Caco-2 (cell line): Measurements from ENCODE around the gene FAM107B. TPM values are rescaled to one million over a fixed set of nuclear protein-coding genes. Genes with fewer than 3 reads are reported as not detected.

ENCODE experiments used
- BruUV-seq: library from RNA; stranded (reverse); fragments of 400-500 nt; replicated peaks from 2 replicates; lab custom pipeline; 2021; lab: Mats Ljungman, UMichigan
- CTCF ChIA-PET: fragments of 300-600 bp; sonication (Branson Sonifier 250); formaldehyde crosslinking; loops from one replicate; lab custom pipeline; 2022; ENCODE audit warnings: antibody characterized with exemption; lab: Charles Lee
- POLR2A ChIA-PET: fragments of 300-600 bp; sonication (Branson Sonifier 250); formaldehyde crosslinking; loops from one replicate; lab custom pipeline; 2022; ENCODE audit warnings: antibody characterized with exemption; lab: Charles Lee
- DNase-seq, 2 experiments: peaks; one replicate each; pipeline versions ENCODE4 v3.0.0 to v3.0.0-alpha.2; 2020 to 2022
- H3K27me3 ChIP-seq: replicated peaks from 2 replicates; pipeline ENCODE4 v1.6.0; 2011; ENCODE audit warnings: low read length; ENCODE audit not compliant: control insufficient read depth, insufficient read depth
- H3K36me3 ChIP-seq: 2 replicates; pipeline ENCODE4 v1.5.1; 2011; ENCODE audit warnings: low read length; ENCODE audit not compliant: control insufficient read depth, insufficient read depth
- H3K4me1 ChIP-seq: fragments of 250-450 bp; sonication (Bioruptor Pico); 2 replicates; pipeline ENCODE4 v1.5.1; 2020; ENCODE audit warnings: mild to moderate bottlenecking
- H3K4me3 ChIP-seq: 2 replicates; pipeline ENCODE4 v1.5.1; 2011; ENCODE audit warnings: low read depth, mild to moderate bottlenecking, control low read depth, low read length
- H3K9me3 ChIP-seq: fragments of 250-450 bp; sonication (Bioruptor Pico); 2 replicates; pipeline ENCODE4 v1.5.1; 2020; ENCODE audit warnings: mild to moderate bottlenecking, moderate library complexity
- H3K27ac Mint-ChIP-seq: one replicate; pipeline ENCODE4 v1.8.0; 2022; ENCODE audit warnings: mixed read lengths; ENCODE audit not compliant: unreplicated experiment
- H3K27me3 Mint-ChIP-seq: one replicate; pipeline ENCODE4 v1.8.0; 2022; ENCODE audit warnings: mixed read lengths; ENCODE audit not compliant: insufficient read depth, unreplicated experiment
- H3K36me3 Mint-ChIP-seq: one replicate; pipeline ENCODE4 v1.8.0; 2022; ENCODE audit warnings: mild to moderate bottlenecking, mixed read lengths; ENCODE audit not compliant: insufficient read depth, unreplicated experiment
- H3K4me1 Mint-ChIP-seq: one replicate; pipeline ENCODE4 v1.8.0; 2022; ENCODE audit warnings: low read depth, mixed read lengths; ENCODE audit not compliant: unreplicated experiment
- H3K4me3 Mint-ChIP-seq: one replicate; pipeline ENCODE4 v1.8.0; 2022; ENCODE audit warnings: mild to moderate bottlenecking, moderate library complexity, mixed read lengths; ENCODE audit not compliant: unreplicated experiment
- H3K9me3 Mint-ChIP-seq: one replicate; pipeline ENCODE4 v1.8.0; 2022; ENCODE audit warnings: mixed read lengths; ENCODE audit not compliant: unreplicated experiment
- CTCF ChIP-seq, 2 experiments: fragments of 200-600 bp in 1 of 2; IDR thresholded peaks; 1 replicate in 1 of 2; 2 replicates in 1 of 2; pipeline versions ENCODE4 v1.5.1 to v1.8.0; 2011 to 2022; ENCODE audit warnings: antibody characterized with exemption in 1 of 2, control low read depth in 1 of 2, inconsistent platforms in 1 of 2, low read depth in 1 of 2, low read length in 1 of 2, mild to moderate bottlenecking in 1 of 2, moderate library complexity in 1 of 2; ENCODE audit not compliant: insufficient read depth in 1 of 2, severe bottlenecking in 1 of 2, unreplicated experiment in 1 of 2
- intact Hi-C: fragments of 100-400 bp; cut with micrococcal nuclease; formaldehyde crosslinking; loops from one replicate; pipeline ENCODE4 v1.10.0; 2022; ENCODE audit not compliant: unreplicated experiment
- total RNA-seq: library from RNA; stranded (reverse); gene quantifications from 2 replicates; pipeline ENCODE4 v1.2.3, GENCODE V29; 2022

Gene FAM107B
- total RNA-seq, 1 experiment from 2014 or later: 206 TPM

GRCh38 chr10:14678637-14679036 is 96.1 kb downstream of the FAM107B start:
- TF ChIP-seq CTCF (IDR thresholded peaks at IDR 0.05; ENCODE audit: insufficient read depth in 1 of 2, low read depth in 1 of 2, low read length in 1 of 2, severe bottlenecking in 1 of 2, unreplicated experiment in 1 of 2): no peak
- no peaks in the 10 kb centered on the region for H3K9me3 ChIP-seq
- H3K27me3 ChIP-seq: no peaks in the 10 kb centered on the region
- peaks cover 19% of the 10 kb centered on the region for H3K4me1 ChIP-seq
- intact Hi-C loops: no loop called here
- DNase-seq: no peak
- Mint-ChIP-seq H3K9me3 (no peaks in the 10 kb centered on the region), H3K4me1 (peaks cover 35% of the 10 kb centered on the region), H3K27ac (no peak overlapping the region), H3K36me3 (peaks cover 11% of the 10 kb centered on the region), H3K4me3 (no peak overlapping the region), H3K27me3 (no peaks in the 10 kb centered on the region)
- CTCF ChIA-PET: no interaction called here
- H3K36me3 ChIP-seq: no peaks in the 10 kb centered on the region
- POLR2A ChIA-PET: no interaction called here
- no peak overlapping the region for H3K4me3 ChIP-seq
- BruUV-seq: no TSS peak

- peaks cover 31% of the 10 kb centered on the region for H3K4me1 ChIP-seq
These were observed 98.0 kb downstream of the FAM107B start for GRCh38 chr10:14676732-14677131.

GRCh38 chr10:14674376-14675050 is 100.2 kb downstream of the FAM107B start:
- Mint-ChIP-seq H3K36me3 (peaks cover 5% of the 10 kb centered on the region), H3K4me3 (peak overlapping the region; percentile 63), H3K4me1 (peaks cover 51% of the 10 kb centered on the region), H3K27ac (peak overlapping the region; percentile 84), H3K9me3 (no peaks in the 10 kb centered on the region), H3K27me3 (no peaks in the 10 kb centered on the region)
- Histone ChIP-seq H3K36me3 (no peaks in the 10 kb centered on the region), H3K9me3 (peaks cover 3% of the 10 kb centered on the region; the same call in 1 of the 2 replicates), H3K27me3 (no peaks in the 10 kb centered on the region), H3K4me1 (peaks cover 52% of the 10 kb centered on the region), H3K4me3 (no peak overlapping the region)
- peak; percentile 71 to 83 for DNase-seq
- TF ChIP-seq CTCF (IDR thresholded peaks at IDR 0.05; ENCODE audit: insufficient read depth in 1 of 2, low read depth in 1 of 2, low read length in 1 of 2, severe bottlenecking in 1 of 2, unreplicated experiment in 1 of 2): no peak
- BruUV-seq: no TSS peak
- intact Hi-C loops: loop anchor here (1.0 to 5.0 kb wide), 3 partner anchors 31 to 138 kb away; no protein-coding TSS in a partner anchor
- CTCF ChIA-PET: interaction anchor here (0.7 to 1.2 kb wide), 5 partner anchors 41 to 489 kb away, joined by 3 to 5 read pairs (median 3); no protein-coding TSS in a partner anchor
- POLR2A ChIA-PET: interaction anchor here (0.6 kb wide), 1 partner anchor 60 kb away, joined by 3 read pairs; no protein-coding TSS in a partner anchor

More at GRCh38 chr10:14676732-14677131, 98.0 kb downstream of the FAM107B start:
- ChIA-PET POLR2A (no interaction called here), CTCF (no interaction called here)
- BruUV-seq: no TSS peak
- Histone ChIP-seq H3K9me3 (no peaks in the 10 kb centered on the region), H3K4me3 (no peak overlapping the region), H3K27me3 (no peaks in the 10 kb centered on the region), H3K36me3 (no peaks in the 10 kb centered on the region)
- intact Hi-C loops: no loop called here
- Mint-ChIP-seq H3K27me3 (no peaks in the 10 kb centered on the region), H3K27ac (no peak overlapping the region), H3K4me1 (peaks cover 43% of the 10 kb centered on the region), H3K4me3 (no peak overlapping the region), H3K9me3 (no peaks in the 10 kb centered on the region), H3K36me3 (peaks cover 5% of the 10 kb centered on the region)
- no peak for DNase-seq
- TF ChIP-seq CTCF (IDR thresholded peaks at IDR 0.05; ENCODE audit: insufficient read depth in 1 of 2, low read depth in 1 of 2, low read length in 1 of 2, severe bottlenecking in 1 of 2, unreplicated experiment in 1 of 2): no peak
